ENCODE data around the gene KIF1B. TPM values are rescaled to one million over a fixed set of nuclear protein-coding genes. Genes with fewer than 3 reads are reported as not detected.

KIF1B gene
- total RNA-seq, 1 experiment from 2014 or later: 70.1 TPM

GRCh38 chr1:10178597-10179405, 31.6 kb upstream of the KIF1B start:
- peaks cover 41% of the 10 kb centered on the region for H3K36me3 Mint-ChIP-seq
- H3K4me1 Mint-ChIP-seq: peaks cover 7% of the 10 kb centered on the region
- no peak overlapping the region for H3K4me3 Mint-ChIP-seq
- H3K27ac Mint-ChIP-seq: peak overlapping the region; percentile 72
- ChIA-PET POLR2A (interaction anchor here (0.6 kb wide), 1 partner anchor 21 kb away, joined by 4 read pairs; no protein-coding TSS in a partner anchor), CTCF (interaction anchor here (0.6 to 1.4 kb wide), 6 partner anchors 22 to 458 kb away, joined by 3 to 7 read pairs (median 4); partner anchors contain the start of genes CENPS and KIF1B)
- H3K9me3 Mint-ChIP-seq: peaks cover 16% of the 10 kb centered on the region
- H3K27me3 Mint-ChIP-seq (ENCODE audit: low read depth): no peaks in the 10 kb centered on the region
- DNase-seq (ENCODE audit: low spot score): peak; percentile 23
- no peak for TF ChIP-seq ZBTB21 (CRISPR knock-in tag; IDR thresholded peaks at IDR 0.05; ENCODE audit: borderline replicate concordance)
- no peak for TF ChIP-seq ZNF423 (CRISPR knock-in tag; IDR thresholded peaks at IDR 0.05)
- no peak for TF ChIP-seq SP1 (CRISPR knock-in tag; conservative IDR thresholded peaks at IDR 0.05)
- TF ChIP-seq TCF7 (CRISPR knock-in tag; IDR thresholded peaks at IDR 0.05; ENCODE audit: low read depth): no peak
- TF ChIP-seq AFF4 (CRISPR knock-in tag; IDR thresholded peaks at IDR 0.05; ENCODE audit: borderline replicate concordance): no peak
- no peak for TF ChIP-seq ZNF219 (CRISPR knock-in tag; IDR thresholded peaks at IDR 0.05; ENCODE audit: borderline replicate concordance)
- TF ChIP-seq, protein P1, sequence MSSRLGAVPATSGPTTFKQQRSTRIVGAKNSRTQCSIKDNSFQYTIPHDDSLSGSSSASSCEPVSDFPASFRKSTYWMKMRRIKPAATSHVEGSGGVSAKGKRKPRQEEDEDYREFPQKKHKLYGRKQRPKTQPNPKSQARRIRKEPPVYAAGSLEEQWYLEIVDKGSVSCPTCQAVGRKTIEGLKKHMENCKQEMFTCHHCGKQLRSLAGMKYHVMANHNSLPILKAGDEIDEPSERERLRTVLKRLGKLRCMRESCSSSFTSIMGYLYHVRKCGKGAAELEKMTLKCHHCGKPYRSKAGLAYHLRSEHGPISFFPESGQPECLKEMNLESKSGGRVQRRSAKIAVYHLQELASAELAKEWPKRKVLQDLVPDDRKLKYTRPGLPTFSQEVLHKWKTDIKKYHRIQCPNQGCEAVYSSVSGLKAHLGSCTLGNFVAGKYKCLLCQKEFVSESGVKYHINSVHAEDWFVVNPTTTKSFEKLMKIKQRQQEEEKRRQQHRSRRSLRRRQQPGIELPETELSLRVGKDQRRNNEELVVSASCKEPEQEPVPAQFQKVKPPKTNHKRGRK (CRISPR knock-in tag; IDR thresholded peaks at IDR 0.05; ENCODE audit: borderline replicate concordance): no peak
- TF ChIP-seq TEAD1 (CRISPR knock-in tag; IDR thresholded peaks at IDR 0.05): no peak
- TF ChIP-seq SMAD4 (CRISPR knock-in tag; IDR thresholded peaks at IDR 0.05): no peak
- no peak for TF ChIP-seq TP53 (CRISPR knock-in tag; IDR thresholded peaks at IDR 0.05)
- TF ChIP-seq IRF2 (CRISPR knock-in tag; IDR thresholded peaks at IDR 0.05; ENCODE audit: borderline replicate concordance, low read depth): no peak
- no peak for TF ChIP-seq ATF6 (CRISPR knock-in tag; IDR thresholded peaks at IDR 0.05)
- TF ChIP-seq MAX (CRISPR knock-in tag; IDR thresholded peaks at IDR 0.05): no peak
- ATAC-seq: peak; percentile 65

DNA sequence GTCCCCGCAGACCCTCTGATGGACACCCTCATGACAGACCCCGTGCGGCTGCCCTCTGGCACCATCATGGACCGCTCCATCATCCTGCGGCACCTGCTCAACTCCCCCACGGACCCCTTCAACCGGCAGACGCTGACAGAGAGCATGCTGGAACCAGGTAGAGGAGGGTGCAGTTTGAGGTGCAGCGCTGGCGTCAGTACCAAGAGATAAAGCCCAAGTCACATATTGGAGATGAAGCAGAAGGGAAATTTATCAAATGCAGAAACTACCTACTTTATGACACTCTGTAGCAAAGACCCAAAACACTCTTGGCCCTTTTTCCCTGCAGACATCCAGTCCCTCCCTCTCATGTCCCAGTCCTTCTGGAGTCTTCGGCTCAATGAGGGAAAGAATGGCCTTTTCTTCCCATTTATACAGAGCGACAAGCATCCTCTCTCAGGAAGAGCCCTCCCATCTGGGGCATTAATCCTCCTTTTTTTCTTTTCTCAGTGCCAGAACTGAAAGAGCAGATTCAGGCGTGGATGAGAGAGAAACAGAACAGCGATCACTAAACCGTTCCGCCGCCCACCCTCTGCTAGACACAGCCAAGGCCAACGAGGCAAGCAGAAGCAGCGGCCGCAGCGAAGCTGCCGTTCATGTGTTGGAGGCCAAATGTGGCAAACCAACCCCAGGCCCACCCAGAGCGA, 30.8 kb upstream of the KIF1B start:
- Mint-ChIP-seq H3K4me1 (peaks cover 7% of the 10 kb centered on the region), H3K9me3 (peaks cover 16% of the 10 kb centered on the region), H3K27me3 (ENCODE audit: low read depth) (no peaks in the 10 kb centered on the region), H3K4me3 (no peak overlapping the region), H3K27ac (peak overlapping the region; percentile 73; the same call in 1 of the 2 replicates), H3K36me3 (peaks cover 38% of the 10 kb centered on the region)
- POLR2A ChIA-PET: no interaction called here
- DNase-seq (ENCODE audit: low spot score) (no peak), ATAC-seq (no peak; the same call in 1 of the 2 replicates)
- CTCF ChIA-PET: no interaction called here
- TF ChIP-seq SOX15 (CRISPR knock-in tag; IDR thresholded peaks at IDR 0.05): no peak
- no peak for TF ChIP-seq PRDM15 (CRISPR knock-in tag; IDR thresholded peaks at IDR 0.05)
- TF ChIP-seq, protein P2, sequence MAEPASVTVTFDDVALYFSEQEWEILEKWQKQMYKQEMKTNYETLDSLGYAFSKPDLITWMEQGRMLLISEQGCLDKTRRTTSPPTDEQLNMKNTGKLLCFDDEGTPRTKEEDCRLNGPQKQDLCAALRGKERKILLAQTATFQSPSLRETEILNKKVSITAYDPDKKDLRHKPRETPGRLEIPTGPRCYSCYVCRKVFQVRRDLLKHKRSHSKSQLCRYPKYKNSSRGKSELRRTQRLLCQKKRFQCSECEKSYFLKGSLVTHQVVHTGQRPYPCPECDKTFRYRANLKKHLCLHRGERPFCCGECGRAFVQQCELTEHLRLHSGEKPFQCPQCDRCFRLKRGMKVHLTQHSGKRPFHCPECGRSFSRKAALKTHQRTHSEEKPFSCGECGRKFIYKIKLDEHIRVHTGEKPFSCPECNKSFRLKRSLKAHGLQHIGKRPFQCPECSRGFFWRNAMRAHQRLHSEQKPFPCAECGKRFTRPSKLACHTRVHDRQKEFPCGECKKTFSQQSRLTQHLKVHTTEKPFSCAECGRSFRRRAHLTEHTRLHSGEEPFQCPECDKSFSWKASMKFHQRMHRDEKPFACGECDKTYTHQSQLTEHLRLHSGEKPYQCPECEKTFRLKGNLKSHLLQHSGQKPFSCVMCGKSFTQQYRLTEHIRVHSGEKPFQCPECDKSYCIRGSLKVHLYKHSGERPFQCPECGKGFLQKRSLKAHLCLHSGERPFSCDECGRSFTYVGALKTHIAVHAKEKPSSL (CRISPR knock-in tag; conservative IDR thresholded peaks at IDR 0.05): no peak
- no peak for TF ChIP-seq NFYB (CRISPR knock-in tag; conservative IDR thresholded peaks at IDR 0.05; ENCODE audit: low read depth)
- TF ChIP-seq NR3C1 (CRISPR knock-in tag; conservative IDR thresholded peaks at IDR 0.05; ENCODE audit: low read depth): no peak
